Astrocyte of the cerebellum (primary cell): ENCODE data around the gene LRRC49.

Experiments used
- DNase-seq: peaks from one replicate; pipeline ENCODE4 v3.0.0-alpha.2; 2011; ENCODE audit warnings: low read depth
- H3K4me3 ChIP-seq: 2 replicates; pipeline ENCODE4 v1.5.1; 2011; ENCODE audit warnings: mild to moderate bottlenecking, low read depth, low read length, moderate library complexity
- in situ Hi-C: cut with HindIII; loops from 2 replicates; pipeline ENCODE4 v1.10.0; 2017; ENCODE audit warnings: low sequenced_read_pairs
- TF ChIP-seq, protein P1 (sequence below): IDR thresholded peaks from 2 replicates; pipeline ENCODE4 v1.5.1; 2012; ENCODE audit warnings: low read length, low read depth, moderate library complexity, mild to moderate bottlenecking; ENCODE audit errors: missing control alignments

Gene LRRC49

DNA sequence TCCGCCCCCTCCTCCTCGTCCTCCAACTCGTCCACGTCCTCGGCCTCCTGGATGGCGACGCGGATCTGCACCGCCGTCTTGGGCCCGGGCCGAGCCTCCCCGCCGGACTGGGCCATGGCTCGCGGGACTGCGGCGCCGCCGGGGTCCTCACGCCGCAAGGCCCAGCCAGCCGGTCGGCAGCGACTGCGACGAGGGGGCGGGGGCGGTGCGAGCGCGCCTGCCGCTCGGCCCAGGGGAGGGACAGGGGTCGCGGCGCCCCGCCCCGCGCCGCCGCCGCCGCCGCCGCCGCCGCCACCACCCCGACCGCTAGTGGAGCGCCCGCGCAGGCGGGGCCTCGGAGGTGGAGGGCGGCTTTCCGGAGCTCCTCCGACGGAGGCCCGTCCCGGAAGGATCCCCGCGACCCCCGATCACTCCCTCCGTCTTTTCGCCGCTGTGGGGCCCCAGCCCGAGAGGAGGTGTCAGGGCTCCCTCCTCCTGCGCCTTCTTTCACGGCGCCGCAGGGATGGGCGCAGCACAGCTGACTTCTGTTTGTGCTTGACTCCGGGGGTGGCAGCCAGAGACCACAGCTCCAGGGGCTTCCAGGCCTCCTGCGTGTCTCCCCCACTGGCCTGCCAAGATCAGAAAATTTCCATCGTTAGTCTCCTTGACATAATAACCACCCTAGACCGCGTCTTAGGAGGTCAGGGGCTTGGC, 38.5 kb upstream of the LRRC49 start, which contains the start of gene LARP6:
TSS of gene LARP6 (minus strand) at position 185 of the 693 bp plus-strand sequence. CDS start at position 116, 69 bp downstream.
- peak within 1 kb of the TSS; percentile 66 for H3K4me3 ChIP-seq

GRCh38 chr15:70854666-70854976, 38.0 kb upstream of the LRRC49 start:
- DNase-seq = peak; percentile 28
- in situ Hi-C loops = no loop called here
- peak overlapping the region; percentile 66 for H3K4me3 ChIP-seq
- TF ChIP-seq, protein P1, sequence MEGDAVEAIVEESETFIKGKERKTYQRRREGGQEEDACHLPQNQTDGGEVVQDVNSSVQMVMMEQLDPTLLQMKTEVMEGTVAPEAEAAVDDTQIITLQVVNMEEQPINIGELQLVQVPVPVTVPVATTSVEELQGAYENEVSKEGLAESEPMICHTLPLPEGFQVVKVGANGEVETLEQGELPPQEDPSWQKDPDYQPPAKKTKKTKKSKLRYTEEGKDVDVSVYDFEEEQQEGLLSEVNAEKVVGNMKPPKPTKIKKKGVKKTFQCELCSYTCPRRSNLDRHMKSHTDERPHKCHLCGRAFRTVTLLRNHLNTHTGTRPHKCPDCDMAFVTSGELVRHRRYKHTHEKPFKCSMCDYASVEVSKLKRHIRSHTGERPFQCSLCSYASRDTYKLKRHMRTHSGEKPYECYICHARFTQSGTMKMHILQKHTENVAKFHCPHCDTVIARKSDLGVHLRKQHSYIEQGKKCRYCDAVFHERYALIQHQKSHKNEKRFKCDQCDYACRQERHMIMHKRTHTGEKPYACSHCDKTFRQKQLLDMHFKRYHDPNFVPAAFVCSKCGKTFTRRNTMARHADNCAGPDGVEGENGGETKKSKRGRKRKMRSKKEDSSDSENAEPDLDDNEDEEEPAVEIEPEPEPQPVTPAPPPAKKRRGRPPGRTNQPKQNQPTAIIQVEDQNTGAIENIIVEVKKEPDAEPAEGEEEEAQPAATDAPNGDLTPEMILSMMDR = no peak

More for the DNA sequence above, 38.5 kb upstream of the LRRC49 start, which contains the start of gene LARP6:
- DNase-seq = no peak
- TF ChIP-seq, protein P1 = no peak
- in situ Hi-C loops = no loop called here

- TF ChIP-seq, protein P1 = no peak
- H3K4me3 ChIP-seq = no peak overlapping the region
- no peak for DNase-seq
- in situ Hi-C loops = no loop called here
Observed at GRCh38 chr15:70855764-70856163, 36.9 kb upstream of the LRRC49 start.

GRCh38 chr15:70856177-70856883, 36.3 kb upstream of the LRRC49 start:
- TF ChIP-seq, protein P1 = no peak
- in situ Hi-C loops = no loop called here
- no peak overlapping the region for H3K4me3 ChIP-seq
- DNase-seq = no peak

GRCh38 chr15:70856884-70857561, 35.6 kb upstream of the LRRC49 start:
- DNase-seq = peak; percentile 94
- in situ Hi-C loops = no loop called here

More at GRCh38 chr15:70856884-70857561, 35.6 kb upstream of the LRRC49 start:
- TF ChIP-seq, protein P1 = no peak
- H3K4me3 ChIP-seq = no peak overlapping the region
